HUES48 (cell line): Measurements from ENCODE around the gene PLD5.
A peak's percentile ranks its signal among the peaks of the same experiment; 100 is the strongest.

Experiments
- H3K27ac ChIP-seq: one replicate; pipeline ENCODE4 v1.7.0; 2013; ENCODE audit warnings: low read depth, low read length, inconsistent platforms
- H3K27me3 ChIP-seq: 2 replicates; pipeline ENCODE4 v1.6.1; 2013; ENCODE audit warnings: mild to moderate bottlenecking, low read length; ENCODE audit not compliant: control insufficient read depth, insufficient read depth
- H3K36me3 ChIP-seq: 2 replicates; pipeline ENCODE4 v1.6.1; 2013; ENCODE audit warnings: low read length; ENCODE audit not compliant: control insufficient read depth, insufficient read depth
- H3K4me1 ChIP-seq: 2 replicates; pipeline ENCODE4 v1.6.1; 2013; ENCODE audit warnings: mild to moderate bottlenecking, low read length; ENCODE audit not compliant: control insufficient read depth, insufficient read depth
- H3K4me3 ChIP-seq: 2 replicates; pipeline ENCODE4 v1.5.1; 2013; ENCODE audit warnings: mild to moderate bottlenecking, low read depth, low read length
- H3K9ac ChIP-seq: 2 replicates; pipeline ENCODE4 v1.6.1; 2013; ENCODE audit warnings: mild to moderate bottlenecking, low read depth, low read length, moderate library complexity
- H3K9me3 ChIP-seq: 2 replicates; pipeline ENCODE4 v1.6.1; 2013; ENCODE audit warnings: low read length; ENCODE audit not compliant: control insufficient read depth, insufficient read depth

PLD5 gene

DNA sequence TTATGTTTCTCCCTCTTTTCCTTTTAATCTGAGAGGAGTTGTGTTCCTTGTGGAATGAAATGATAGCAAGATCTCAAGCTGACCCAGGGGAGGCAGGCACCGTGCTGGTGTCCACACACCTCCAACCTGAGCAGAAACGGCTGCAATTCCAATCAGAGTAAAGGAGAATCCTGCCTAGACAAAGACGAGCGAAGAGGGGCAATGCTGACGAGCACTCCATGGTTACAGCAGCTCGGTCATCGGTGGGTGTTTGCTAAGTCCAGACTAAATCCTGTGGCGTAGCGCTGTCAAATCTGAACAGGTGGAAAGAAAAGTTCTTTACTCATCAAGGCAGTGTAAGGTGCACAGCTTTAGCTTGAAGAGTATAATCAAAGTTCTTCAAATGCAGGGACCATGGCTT lies 74.8 kb downstream of the PLD5 start:
- Histone ChIP-seq H3K9ac (0 out of 2 replicates have a peak overlapping the region, but pooled peaks have one; percentile 10), H3K27me3 (no peaks in the 10 kb centered on the region), H3K4me3 (no peak overlapping the region), H3K27ac (no peak overlapping the region), H3K36me3 (no peaks in the 10 kb centered on the region), H3K9me3 (no peaks in the 10 kb centered on the region), H3K4me1 (peaks cover 50% of the 10 kb centered on the region)

DNA sequence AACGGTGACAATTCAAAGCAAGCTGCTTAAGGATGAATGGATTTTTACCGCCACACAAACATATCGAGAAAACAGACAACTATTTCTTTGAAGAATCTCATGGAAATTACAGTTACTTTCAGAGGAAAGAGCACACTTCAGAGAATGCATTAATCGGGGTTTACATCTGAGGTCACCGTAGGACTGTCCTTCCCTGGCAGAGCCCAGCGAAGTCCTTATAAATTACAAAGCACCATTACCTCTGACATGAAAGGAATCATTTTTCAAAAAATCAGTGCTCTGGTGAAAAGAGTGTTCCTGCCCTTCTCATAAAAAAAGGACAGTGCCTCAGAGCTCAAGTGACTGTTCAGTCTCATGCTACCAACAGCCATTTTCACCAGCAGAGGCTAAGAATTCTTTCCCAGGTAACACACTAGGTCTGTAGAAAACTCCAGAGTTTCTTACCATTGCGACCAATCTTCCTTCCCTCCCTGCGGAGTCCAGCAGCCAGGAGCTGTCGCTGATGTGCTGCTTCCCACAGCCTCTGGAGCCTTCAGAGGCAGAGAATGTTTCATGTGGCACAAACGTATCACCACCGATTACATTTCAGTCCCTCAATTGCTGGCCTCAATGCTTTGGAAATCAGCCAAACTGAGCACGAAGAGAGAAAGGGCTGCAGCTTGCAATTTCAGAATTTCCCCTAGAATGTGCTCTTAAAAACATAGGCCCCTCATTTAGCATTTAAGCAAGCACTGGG lies 75.4 kb downstream of the PLD5 start:
- Histone ChIP-seq H3K27me3 (no peaks in the 10 kb centered on the region), H3K9ac (no peak overlapping the region), H3K9me3 (no peaks in the 10 kb centered on the region), H3K4me3 (no peak overlapping the region), H3K36me3 (no peaks in the 10 kb centered on the region), H3K27ac (peak overlapping the region; percentile 5), H3K4me1 (peaks cover 45% of the 10 kb centered on the region)

DNA sequence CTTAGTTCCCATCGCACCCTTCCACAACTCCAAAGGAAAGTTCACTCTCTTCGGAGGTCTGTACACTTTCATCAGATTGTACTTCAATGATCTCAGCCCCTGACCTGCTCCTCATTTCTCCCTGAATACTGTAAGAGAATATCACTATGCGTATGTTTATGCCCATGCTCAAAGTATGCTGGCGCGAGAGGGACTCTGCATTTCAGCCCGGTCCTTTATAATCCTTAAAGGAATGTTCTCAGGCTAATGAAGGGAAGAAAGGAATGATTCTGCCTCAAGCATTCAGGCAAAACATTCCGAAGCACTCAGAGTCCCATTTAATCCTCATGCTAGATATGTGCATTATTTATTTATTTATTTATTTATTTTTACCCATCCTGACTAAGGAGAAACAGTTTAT lies 76.8 kb downstream of the PLD5 start:
- peak overlapping the region; percentile 37; the same call in 1 of the 2 replicates for H3K4me3 ChIP-seq

DNA sequence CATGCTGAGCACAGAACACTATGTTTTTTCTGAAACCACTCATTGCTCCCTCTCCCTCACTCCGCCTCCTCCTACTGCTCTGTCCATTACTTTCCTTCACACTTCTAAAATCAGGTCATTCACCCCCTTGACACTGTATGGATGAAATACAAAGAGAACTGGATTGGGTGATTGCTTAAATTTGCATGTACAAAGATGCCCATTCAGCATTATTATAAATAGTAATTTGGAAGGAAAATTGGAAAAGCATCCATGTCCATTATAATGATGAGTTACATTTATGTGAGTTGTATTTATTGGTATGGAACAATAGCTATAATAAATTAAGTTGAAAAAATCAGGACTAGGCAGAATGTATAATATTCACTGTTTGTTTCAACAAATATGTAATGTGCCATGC lies 83.7 kb downstream of the PLD5 start:
- no peaks in the 10 kb centered on the region for H3K9me3 ChIP-seq
- H3K27me3 ChIP-seq, result no peaks in the 10 kb centered on the region
- H3K27ac ChIP-seq, result no peak overlapping the region
- H3K9ac ChIP-seq, result no peak overlapping the region
- H3K4me3 ChIP-seq, result no peak overlapping the region
- peaks cover 14% of the 10 kb centered on the region for H3K4me1 ChIP-seq
- no peaks in the 10 kb centered on the region for H3K36me3 ChIP-seq

More for the DNA sequence above, 76.8 kb downstream of the PLD5 start:
- peak overlapping the region; percentile 38 for H3K27ac ChIP-seq
- no peaks in the 10 kb centered on the region for H3K9me3 ChIP-seq
- H3K36me3 ChIP-seq, result no peaks in the 10 kb centered on the region
- H3K27me3 ChIP-seq, result no peaks in the 10 kb centered on the region
- no peak overlapping the region; the same call in 1 of the 2 replicates for H3K9ac ChIP-seq
- peaks cover 43% of the 10 kb centered on the region for H3K4me1 ChIP-seq

DNA sequence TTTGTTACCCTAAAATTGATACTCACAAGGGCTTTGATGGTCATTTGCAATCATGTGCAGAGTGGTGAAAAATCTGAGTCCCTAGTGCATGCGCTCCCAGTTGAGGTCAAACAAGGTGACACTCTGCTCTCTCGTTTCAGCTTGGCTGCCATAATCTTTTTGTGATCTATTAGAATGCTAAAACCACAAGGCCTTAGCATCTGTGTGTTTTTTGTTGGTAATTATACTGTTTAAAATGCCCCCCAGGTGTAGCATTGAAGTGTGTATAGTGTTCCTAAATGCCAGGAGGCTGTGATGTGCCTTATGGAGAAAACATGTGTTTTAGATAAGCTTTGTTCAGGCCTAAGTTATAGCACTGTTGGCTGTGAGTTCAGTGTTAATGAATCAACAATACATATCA lies 89.3 kb downstream of the PLD5 start:
- Histone ChIP-seq H3K27ac (no peak overlapping the region), H3K27me3 (no peaks in the 10 kb centered on the region), H3K9ac (no peak overlapping the region), H3K9me3 (no peaks in the 10 kb centered on the region), H3K4me3 (no peak overlapping the region), H3K36me3 (no peaks in the 10 kb centered on the region), H3K4me1 (0 out of 2 replicates have a peak, but pooled peaks cover 1% of the 10 kb centered on the region)

DNA sequence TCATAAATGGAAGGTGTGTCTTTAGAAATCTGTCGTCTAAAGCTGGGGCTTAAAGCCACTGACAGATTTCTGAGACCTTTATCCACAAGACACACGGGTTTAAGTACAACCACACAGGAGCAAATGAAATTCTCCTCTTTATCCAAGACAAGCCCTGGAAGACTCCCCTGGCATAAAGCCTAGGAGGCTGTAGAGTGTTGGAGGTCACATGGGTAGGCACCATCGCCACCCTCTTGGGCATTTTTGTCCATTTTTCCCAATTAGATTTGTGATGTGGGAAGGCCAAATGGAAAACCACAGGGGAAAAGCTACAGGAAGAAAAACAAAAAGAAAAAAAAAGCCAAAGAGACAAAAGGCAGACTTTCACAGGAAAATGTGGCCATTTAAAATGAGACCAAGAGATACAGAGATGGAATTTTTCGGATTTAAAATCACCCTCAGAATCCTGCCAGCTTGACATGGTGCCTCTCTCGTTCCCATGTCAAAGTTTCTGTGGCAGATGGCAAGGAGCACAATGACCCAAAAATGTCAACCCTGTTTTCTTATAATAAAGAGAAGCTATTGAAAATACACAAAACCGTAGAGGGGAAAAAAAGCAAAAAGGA lies 91.9 kb downstream of the PLD5 start:
- no peaks in the 10 kb centered on the region for H3K27me3 ChIP-seq
- H3K4me1 ChIP-seq, result no peaks in the 10 kb centered on the region
- H3K27ac ChIP-seq, result no peak overlapping the region
- H3K36me3 ChIP-seq, result no peaks in the 10 kb centered on the region
- no peak overlapping the region for H3K9ac ChIP-seq
- no peak overlapping the region for H3K4me3 ChIP-seq
- H3K9me3 ChIP-seq, result no peaks in the 10 kb centered on the region

DNA sequence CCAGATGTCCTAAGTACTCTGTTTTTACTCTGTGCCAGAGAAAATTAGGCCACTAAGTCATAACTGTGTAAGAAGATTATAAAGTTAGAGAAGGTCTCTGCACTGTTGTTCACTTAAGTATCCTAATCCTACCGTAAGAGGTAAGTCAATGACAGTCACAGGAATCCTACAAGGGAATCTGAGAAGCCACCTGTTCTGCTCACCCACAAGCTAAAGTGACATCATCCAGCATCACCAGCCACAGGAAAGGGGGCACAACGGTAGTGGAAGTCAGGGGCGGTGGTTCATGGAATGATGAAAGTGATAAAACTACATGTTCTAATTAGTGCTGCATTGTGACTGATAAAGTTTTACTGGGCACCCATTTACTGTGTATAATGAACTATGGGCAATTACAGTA lies 92.7 kb downstream of the PLD5 start:
- H3K36me3 ChIP-seq, result no peaks in the 10 kb centered on the region
- no peaks in the 10 kb centered on the region for H3K27me3 ChIP-seq
- H3K9ac ChIP-seq, result no peak overlapping the region
- H3K27ac ChIP-seq, result no peak overlapping the region
- H3K4me3 ChIP-seq, result no peak overlapping the region
- no peaks in the 10 kb centered on the region for H3K4me1 ChIP-seq
- H3K9me3 ChIP-seq, result no peaks in the 10 kb centered on the region

DNA sequence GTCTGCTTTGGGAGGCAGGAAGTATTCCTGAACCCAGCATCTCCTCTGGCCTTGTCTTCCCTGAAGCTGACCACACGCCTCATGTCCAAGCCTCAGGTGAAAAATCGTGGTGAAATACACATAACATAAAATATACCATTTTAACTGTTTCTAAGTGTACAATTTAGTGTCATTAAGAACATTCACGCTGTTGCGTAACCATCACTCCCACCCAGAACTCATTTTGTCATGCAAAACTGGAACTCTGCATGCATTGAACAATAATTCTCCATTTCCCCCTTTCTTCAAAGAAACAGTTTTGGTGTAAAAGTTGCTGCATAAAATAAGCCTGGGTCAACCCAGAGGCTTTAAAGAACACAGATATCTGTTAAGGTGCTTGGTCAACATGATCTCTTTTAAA lies 93.5 kb downstream of the PLD5 start:
- Histone ChIP-seq H3K27ac (no peak overlapping the region), H3K27me3 (no peaks in the 10 kb centered on the region), H3K4me3 (no peak overlapping the region), H3K36me3 (no peaks in the 10 kb centered on the region), H3K9me3 (no peaks in the 10 kb centered on the region), H3K9ac (no peak overlapping the region), H3K4me1 (no peaks in the 10 kb centered on the region)

DNA sequence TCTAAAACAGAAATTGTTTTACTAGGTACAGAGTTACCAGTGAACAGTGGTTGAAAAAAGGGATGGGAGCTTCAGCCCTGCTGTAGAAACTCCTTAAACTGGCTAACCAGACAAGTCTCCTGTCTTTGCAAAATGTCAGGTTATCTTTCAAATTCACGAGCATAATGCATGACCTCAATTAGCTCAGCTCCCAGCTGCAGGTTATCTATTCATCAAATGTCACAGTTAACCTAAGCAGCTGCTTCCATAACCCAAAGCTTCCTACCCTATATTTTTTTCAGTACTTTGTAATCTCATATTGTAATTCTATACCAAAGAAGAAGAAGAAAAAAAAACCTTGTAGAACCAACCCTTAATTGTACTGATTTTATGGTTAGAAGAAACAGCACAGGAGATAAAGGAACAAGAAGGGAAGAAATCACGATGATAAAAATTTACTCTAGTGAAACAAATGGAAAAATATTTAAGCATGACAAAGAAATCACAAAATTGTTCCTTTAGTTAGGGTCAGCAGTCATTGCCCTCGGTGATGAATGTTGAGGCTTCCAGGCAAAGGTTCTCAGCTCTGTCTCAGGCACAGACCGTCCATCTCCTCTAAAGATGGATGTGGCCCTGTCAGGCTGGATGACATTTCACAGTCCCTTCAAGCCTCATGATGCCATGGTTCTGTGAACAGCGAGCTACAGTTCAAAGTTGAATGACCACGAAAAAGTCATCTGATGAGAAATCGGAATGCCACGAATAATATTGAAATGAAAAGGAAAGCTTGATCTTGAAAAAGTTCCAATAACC lies 95.9 kb downstream of the PLD5 start:
- Histone ChIP-seq H3K9ac (no peak overlapping the region), H3K36me3 (no peaks in the 10 kb centered on the region), H3K4me1 (no peaks in the 10 kb centered on the region), H3K27me3 (no peaks in the 10 kb centered on the region), H3K27ac (no peak overlapping the region), H3K9me3 (no peaks in the 10 kb centered on the region), H3K4me3 (no peak overlapping the region)

DNA sequence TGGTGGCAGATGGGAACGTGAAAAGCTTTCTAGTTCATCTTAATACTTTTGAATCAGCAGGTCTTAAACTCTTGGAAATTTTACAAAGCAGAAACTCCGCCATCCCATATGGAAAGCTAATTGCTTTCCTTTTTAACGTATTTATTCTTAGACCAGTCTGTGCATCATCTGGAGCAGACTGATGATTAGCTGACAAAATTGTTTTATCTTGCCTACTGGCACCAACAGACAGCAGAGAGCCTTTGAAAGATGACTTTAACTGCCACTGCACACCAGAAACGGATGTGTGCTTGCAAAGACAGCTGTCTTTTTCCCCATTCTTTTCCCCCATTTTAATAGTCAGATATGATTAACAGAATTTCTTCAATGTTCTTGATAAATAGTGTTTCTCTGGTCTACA lies 97.0 kb downstream of the PLD5 start:
- H3K4me3 ChIP-seq, result no peak overlapping the region

More for the DNA sequence above, 97.0 kb downstream of the PLD5 start:
- Histone ChIP-seq H3K4me1 (no peaks in the 10 kb centered on the region), H3K27me3 (no peaks in the 10 kb centered on the region), H3K9me3 (no peaks in the 10 kb centered on the region), H3K36me3 (no peaks in the 10 kb centered on the region), H3K9ac (no peak overlapping the region), H3K27ac (no peak overlapping the region)
